ENCODE results near the gene SHOC2.
"Not testable (repeated sequence)": the region's sequence is repeated elsewhere in the genome, so short reads cannot be mapped to it uniquely, and the experiment has no call there.

Gene SHOC2

DNA sequence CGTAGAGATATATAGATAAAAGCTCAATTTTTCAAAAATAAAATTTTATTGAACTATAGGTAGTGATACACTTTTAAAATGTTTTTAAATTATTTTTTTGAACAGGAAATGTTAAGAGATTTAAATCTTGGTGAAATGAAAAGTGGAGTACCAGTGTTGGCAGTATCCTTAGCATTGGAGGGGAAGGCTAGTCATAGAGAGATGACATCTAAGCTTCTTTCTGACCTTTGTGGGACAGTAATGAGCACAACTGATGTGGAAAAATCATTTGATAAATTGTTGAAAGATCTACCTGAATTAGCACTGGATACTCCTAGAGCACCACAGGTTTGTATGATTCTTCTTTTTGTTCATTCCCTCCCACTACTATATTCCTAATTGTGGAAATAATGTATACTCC, 31.8 kb upstream of the SHOC2 start:
- Mint-ChIP-seq H3K36me3 (ENCODE audit: low read depth) (peaks cover 54% of the 10 kb centered on the region), H3K27me3 (no peaks in the 10 kb centered on the region), H3K4me1 (ENCODE audit: low read depth) (peaks cover 58% of the 10 kb centered on the region), H3K9me3 (no peaks in the 10 kb centered on the region), H3K27ac (peak overlapping the region; percentile 79), H3K4me3 (no peak overlapping the region)

DNA sequence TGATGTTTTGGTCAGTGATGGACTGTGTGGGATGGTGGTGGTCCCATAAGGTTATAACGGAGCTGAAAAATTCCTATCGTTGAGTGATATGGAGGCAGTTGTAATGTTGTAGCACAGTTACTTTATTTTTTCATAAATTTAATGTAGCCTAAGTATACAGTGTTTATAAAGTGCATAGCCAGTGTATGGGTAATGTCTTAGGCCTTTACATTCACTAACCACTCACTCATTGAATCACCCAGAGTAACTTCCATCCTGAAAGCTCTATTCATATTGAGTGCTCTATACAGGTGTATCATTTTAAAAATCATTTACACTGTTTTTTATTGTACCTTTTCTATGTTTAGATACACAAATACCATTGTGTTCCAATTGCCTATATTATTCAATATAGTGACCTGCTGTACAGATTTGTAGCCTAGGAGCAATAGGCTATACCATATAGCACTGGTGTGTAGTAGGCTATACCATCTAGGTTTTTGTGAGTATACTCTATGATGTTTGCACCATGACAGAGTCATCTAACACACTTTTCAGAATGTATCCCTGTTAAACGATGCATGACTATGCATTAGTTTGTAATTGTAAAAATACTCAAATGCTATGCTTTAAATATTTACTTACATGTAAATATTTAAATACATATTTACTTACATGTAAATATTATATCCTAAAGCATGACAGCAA, 26.7 kb upstream of the SHOC2 start:
- H3K9me3 Mint-ChIP-seq = no peaks in the 10 kb centered on the region
- no peak overlapping the region for H3K27ac Mint-ChIP-seq
- peaks cover 38% of the 10 kb centered on the region for H3K36me3 Mint-ChIP-seq (ENCODE audit: low read depth)

GRCh38 chr10:110893559-110894179, 25.7 kb upstream of the SHOC2 start:
- H3K36me3 Mint-ChIP-seq (ENCODE audit: low read depth) = peaks cover 35% of the 10 kb centered on the region
- peaks cover 47% of the 10 kb centered on the region for H3K4me1 Mint-ChIP-seq (ENCODE audit: low read depth)
- no peaks in the 10 kb centered on the region for H3K27me3 Mint-ChIP-seq
- H3K4me3 Mint-ChIP-seq = no peak overlapping the region
- no peaks in the 10 kb centered on the region for H3K9me3 Mint-ChIP-seq
- H3K27ac Mint-ChIP-seq = peak overlapping the region; percentile 29

More for the DNA sequence above, 26.7 kb upstream of the SHOC2 start:
- peaks cover 43% of the 10 kb centered on the region for H3K4me1 Mint-ChIP-seq (ENCODE audit: low read depth)
- H3K4me3 Mint-ChIP-seq = no peak overlapping the region
- no peaks in the 10 kb centered on the region for H3K27me3 Mint-ChIP-seq

DNA sequence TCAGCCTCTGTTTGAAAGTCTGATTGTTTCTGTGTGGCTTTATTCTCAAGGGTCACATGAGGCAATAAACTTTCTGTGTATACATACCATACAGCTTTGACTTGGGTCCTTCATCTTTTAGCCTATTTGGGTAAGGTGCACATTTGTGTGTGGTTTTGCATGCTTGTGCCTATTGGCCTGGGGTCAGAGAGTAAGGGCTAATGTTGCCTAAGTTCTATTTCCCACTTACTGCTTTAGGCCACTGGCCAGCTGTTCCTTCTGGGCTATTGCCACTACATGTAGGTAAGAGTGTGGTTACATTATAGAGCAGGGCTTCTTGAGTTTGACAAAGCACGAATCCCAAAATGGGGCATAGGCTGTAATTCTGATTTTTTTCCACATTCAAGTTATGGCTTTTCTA, 22.2 kb upstream of the SHOC2 start:
- peak overlapping the region; percentile 57 for H3K27ac Mint-ChIP-seq
- peaks cover 44% of the 10 kb centered on the region for H3K4me1 Mint-ChIP-seq (ENCODE audit: low read depth)
- no peak overlapping the region for H3K4me3 Mint-ChIP-seq
- no peaks in the 10 kb centered on the region for H3K27me3 Mint-ChIP-seq
- no peaks in the 10 kb centered on the region for H3K9me3 Mint-ChIP-seq
- peaks cover 42% of the 10 kb centered on the region for H3K36me3 Mint-ChIP-seq (ENCODE audit: low read depth)

- H3K27ac Mint-ChIP-seq = peak overlapping the region; percentile 14
- H3K36me3 Mint-ChIP-seq (ENCODE audit: low read depth) = peaks cover 45% of the 10 kb centered on the region
- no peaks in the 10 kb centered on the region for H3K27me3 Mint-ChIP-seq
- no peak overlapping the region for H3K4me3 Mint-ChIP-seq
- no peaks in the 10 kb centered on the region for H3K9me3 Mint-ChIP-seq
- peaks cover 53% of the 10 kb centered on the region for H3K4me1 Mint-ChIP-seq (ENCODE audit: low read depth)
These were observed 21.0 kb upstream of the SHOC2 start for GRCh38 chr10:110898391-110898790.

GRCh38 chr10:110900983-110901382, 18.4 kb upstream of the SHOC2 start:
- peaks cover 46% of the 10 kb centered on the region for H3K36me3 Mint-ChIP-seq (ENCODE audit: low read depth)
- peak overlapping the region; percentile 61 for H3K27ac Mint-ChIP-seq
- H3K9me3 Mint-ChIP-seq = no peaks in the 10 kb centered on the region
- no peak overlapping the region for H3K4me3 Mint-ChIP-seq
- peaks cover 52% of the 10 kb centered on the region for H3K4me1 Mint-ChIP-seq (ENCODE audit: low read depth)
- H3K27me3 Mint-ChIP-seq = no peaks in the 10 kb centered on the region

GRCh38 chr10:110901954-110902819, 17.2 kb upstream of the SHOC2 start:
- Mint-ChIP-seq H3K27ac (peak overlapping the region; percentile 88), H3K36me3 (ENCODE audit: low read depth) (peaks cover 40% of the 10 kb centered on the region), H3K9me3 (no peaks in the 10 kb centered on the region), H3K27me3 (no peaks in the 10 kb centered on the region), H3K4me3 (peak overlapping the region; percentile 18), H3K4me1 (ENCODE audit: low read depth) (peaks cover 43% of the 10 kb centered on the region)

DNA sequence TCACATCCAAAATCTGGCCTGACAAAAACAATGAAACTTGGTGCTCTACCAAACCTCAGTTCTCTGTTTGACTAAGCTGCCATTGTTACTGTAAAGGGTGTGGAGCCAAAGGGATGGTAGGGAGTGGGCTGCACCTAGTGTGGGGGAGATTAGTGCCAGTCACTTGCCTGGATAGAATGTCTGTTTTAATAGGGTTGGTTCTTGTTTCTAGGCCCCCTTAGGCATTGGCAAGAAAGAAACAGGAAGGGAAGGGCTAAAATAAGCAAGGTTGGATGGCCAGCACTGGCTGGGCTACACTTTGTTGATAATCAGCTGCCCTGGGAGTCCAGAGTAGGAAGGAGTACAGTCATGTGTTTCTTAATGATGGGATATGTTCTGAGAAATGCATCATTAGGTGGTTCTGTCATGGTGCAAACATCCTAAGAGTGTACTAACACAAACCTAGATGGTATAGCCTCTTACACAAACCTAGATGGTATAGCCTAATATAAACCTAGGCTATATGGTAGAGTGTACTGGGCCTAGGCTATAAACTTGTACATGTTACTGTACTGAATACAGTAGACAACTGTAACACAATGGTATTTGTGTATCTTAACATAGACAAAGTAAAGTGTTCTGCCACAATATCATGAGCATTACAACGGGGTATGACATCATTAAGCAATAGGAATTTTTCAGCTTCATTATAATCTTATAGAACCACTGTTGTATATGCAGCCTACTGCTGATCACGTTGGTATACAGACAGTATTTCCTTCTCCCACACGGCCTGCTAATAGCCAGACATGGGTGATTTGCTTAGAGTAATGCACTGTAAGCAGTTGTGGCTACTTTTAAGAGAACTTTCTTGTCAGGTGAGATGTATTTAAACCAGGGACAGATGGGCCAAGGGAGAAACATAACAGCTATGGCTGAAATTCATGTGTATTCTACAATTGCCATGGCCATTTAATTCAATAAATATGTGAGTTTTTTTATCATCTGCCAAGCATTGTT, 15.8 kb upstream of the SHOC2 start:
- H3K4me3 Mint-ChIP-seq = no peak overlapping the region
- H3K27ac Mint-ChIP-seq = peak overlapping the region; percentile 88
- no peaks in the 10 kb centered on the region for H3K9me3 Mint-ChIP-seq
- peaks cover 37% of the 10 kb centered on the region for H3K4me1 Mint-ChIP-seq (ENCODE audit: low read depth)
- no peaks in the 10 kb centered on the region for H3K27me3 Mint-ChIP-seq
- H3K36me3 Mint-ChIP-seq (ENCODE audit: low read depth) = peaks cover 44% of the 10 kb centered on the region

DNA sequence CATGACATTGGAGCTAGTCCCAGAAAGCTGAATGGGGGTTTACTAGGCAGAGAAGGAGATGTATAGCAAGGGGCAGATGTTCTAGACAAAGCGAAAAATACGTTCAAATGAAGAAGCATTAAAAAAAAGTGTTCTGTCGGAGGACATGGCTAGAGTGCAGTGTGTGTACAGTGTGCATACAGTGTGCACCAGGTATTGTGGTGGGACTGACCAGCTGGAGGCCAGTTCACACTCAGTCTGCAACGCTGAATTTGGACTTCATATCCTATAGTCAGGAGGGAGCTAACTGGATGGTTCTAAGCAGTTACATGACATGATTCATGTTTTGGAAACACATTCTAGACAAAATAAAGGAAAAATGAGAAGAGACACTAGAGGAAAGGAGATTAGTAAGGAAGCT, 9.3 kb upstream of the SHOC2 start:
- Mint-ChIP-seq H3K27ac (no peak overlapping the region), H3K36me3 (ENCODE audit: low read depth) (peaks cover 16% of the 10 kb centered on the region), H3K4me1 (ENCODE audit: low read depth) (peaks cover 7% of the 10 kb centered on the region), H3K27me3 (no peaks in the 10 kb centered on the region), H3K9me3 (no peaks in the 10 kb centered on the region), H3K4me3 (no peak overlapping the region)

GRCh38 chr10:110912374-110912773, 7.0 kb upstream of the SHOC2 start:
- peaks cover 28% of the 10 kb centered on the region for H3K36me3 Mint-ChIP-seq (ENCODE audit: low read depth)
- H3K4me3 Mint-ChIP-seq = no peak overlapping the region

GRCh38 chr10:110914431-110914830, 5.0 kb upstream of the SHOC2 start:
- Mint-ChIP-seq H3K27ac (no peak overlapping the region), H3K4me3 (no peak overlapping the region), H3K9me3 (no peaks in the 10 kb centered on the region), H3K36me3 (ENCODE audit: low read depth) (peaks cover 22% of the 10 kb centered on the region), H3K27me3 (no peaks in the 10 kb centered on the region), H3K4me1 (ENCODE audit: low read depth) (peaks cover 15% of the 10 kb centered on the region)

More at GRCh38 chr10:110912374-110912773, 7.0 kb upstream of the SHOC2 start:
- no peaks in the 10 kb centered on the region for H3K9me3 Mint-ChIP-seq
- no peak overlapping the region for H3K27ac Mint-ChIP-seq
- peaks cover 14% of the 10 kb centered on the region for H3K4me1 Mint-ChIP-seq (ENCODE audit: low read depth)
- no peaks in the 10 kb centered on the region for H3K27me3 Mint-ChIP-seq

- Mint-ChIP-seq H3K9me3 (no peaks in the 10 kb centered on the region), H3K4me3 (no peak overlapping the region), H3K27me3 (no peaks in the 10 kb centered on the region), H3K27ac (no peak overlapping the region), H3K4me1 (ENCODE audit: low read depth) (peaks cover 15% of the 10 kb centered on the region), H3K36me3 (ENCODE audit: low read depth) (peaks cover 22% of the 10 kb centered on the region)
These were observed 4.4 kb upstream of the SHOC2 start for GRCh38 chr10:110915035-110915434.

GRCh38 chr10:110915600-110915999, 3.8 kb upstream of the SHOC2 start:
- peaks cover 22% of the 10 kb centered on the region for H3K36me3 Mint-ChIP-seq (ENCODE audit: low read depth)
- not testable (repeated sequence) for H3K4me3 Mint-ChIP-seq, H3K9me3 Mint-ChIP-seq, H3K27ac Mint-ChIP-seq, H3K27me3 Mint-ChIP-seq
- H3K4me1 Mint-ChIP-seq (ENCODE audit: low read depth) = peaks cover 15% of the 10 kb centered on the region

All from stimulated activated naive CD8-positive, alpha-beta T cell treated with anti-CD3 and anti-CD28 coated beads, Interleukin-15, Interleukin-2, amounts not matched to agents 100 ng/mL and 50 ng/mL, for 24 hours (primary cell).